ENCODE results near the gene MAVS. TPM values are rescaled to one million over a fixed set of nuclear protein-coding genes. Genes with fewer than 3 reads are reported as not detected.

Gene MAVS
- total and polyA plus RNA-seq, 11 donors: 32.5 to 74.0 (median 43.3) TPM

DNA sequence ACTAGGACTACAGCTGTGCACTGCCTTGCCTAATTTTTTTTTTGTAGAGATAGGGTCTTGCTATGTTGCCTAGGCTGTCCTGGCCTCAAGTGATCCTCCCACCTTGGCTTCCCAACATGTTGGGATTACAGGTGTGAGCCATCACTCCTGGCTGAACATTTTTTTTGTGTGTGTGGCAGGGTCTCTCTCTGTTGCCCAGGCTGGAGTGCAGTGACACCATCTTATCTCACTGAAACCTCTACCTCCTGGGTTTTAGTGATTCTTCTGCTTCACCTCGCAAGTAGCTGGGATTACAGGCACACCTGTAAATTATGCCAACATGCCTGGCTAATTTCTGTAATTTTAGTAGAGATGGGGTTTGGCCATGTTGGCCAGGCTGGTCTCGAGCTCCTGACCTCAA is 67.8 kb downstream of the MAVS start:
- no peak for ATAC-seq
- TF ChIP-seq, protein P1, sequence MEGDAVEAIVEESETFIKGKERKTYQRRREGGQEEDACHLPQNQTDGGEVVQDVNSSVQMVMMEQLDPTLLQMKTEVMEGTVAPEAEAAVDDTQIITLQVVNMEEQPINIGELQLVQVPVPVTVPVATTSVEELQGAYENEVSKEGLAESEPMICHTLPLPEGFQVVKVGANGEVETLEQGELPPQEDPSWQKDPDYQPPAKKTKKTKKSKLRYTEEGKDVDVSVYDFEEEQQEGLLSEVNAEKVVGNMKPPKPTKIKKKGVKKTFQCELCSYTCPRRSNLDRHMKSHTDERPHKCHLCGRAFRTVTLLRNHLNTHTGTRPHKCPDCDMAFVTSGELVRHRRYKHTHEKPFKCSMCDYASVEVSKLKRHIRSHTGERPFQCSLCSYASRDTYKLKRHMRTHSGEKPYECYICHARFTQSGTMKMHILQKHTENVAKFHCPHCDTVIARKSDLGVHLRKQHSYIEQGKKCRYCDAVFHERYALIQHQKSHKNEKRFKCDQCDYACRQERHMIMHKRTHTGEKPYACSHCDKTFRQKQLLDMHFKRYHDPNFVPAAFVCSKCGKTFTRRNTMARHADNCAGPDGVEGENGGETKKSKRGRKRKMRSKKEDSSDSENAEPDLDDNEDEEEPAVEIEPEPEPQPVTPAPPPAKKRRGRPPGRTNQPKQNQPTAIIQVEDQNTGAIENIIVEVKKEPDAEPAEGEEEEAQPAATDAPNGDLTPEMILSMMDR (IDR thresholded peaks at IDR 0.05): no peak
- TF ChIP-seq POLR2A (IDR thresholded peaks at IDR 0.05): no peak
- Histone ChIP-seq H3K4me3 (no peak overlapping the region), H3K36me3 (peaks cover 0 to 100% (median 84%) of the 10 kb centered on the region in 9 donors), H3K27me3 (no peaks in the 10 kb centered on the region), H3K27ac (no peak overlapping the region), H3K4me1 (peaks cover 0 to 31% (median 16%) of the 10 kb centered on the region in 12 donors), H3K9me3 (no peaks in the 10 kb centered on the region)
- DNase-seq: no peak
- WGBS, 4 donors: 88 to 99% (median 95%) methylated on average over 2 of the region's 2 CpGs
- intact Hi-C loops (cut with DNase I): no loop called here

DNA sequence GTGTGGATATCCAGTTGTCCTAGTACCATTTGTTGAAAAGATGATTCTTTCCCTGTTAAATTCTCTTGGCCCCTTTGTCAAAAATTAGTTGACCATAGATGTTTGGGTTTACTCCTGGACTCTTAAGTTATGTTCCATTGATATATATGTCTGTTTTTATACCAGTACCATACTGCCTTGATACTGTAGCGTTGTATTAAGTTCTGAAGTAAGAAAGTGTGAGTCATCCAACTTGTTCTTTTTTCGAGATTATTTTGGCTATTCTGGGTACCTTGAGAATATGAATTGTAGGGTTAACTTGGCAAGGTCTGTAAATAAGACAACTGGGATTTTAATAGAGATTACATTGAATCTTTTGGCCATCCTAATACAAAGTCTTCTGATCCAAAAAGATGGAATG is 69.1 kb downstream of the MAVS start:
- H3K4me1 ChIP-seq: peaks cover 0 to 31% (median 15%) of the 10 kb centered on the region in 12 donors
- ATAC-seq (no peak), DNase-seq (no peak)
- peaks cover 0 to 100% (median 84%) of the 10 kb centered on the region in 9 donors for H3K36me3 ChIP-seq
- intact Hi-C loops (cut with DNase I): no loop called here
- TF ChIP-seq POLR2A (IDR thresholded peaks at IDR 0.05): no peak
- TF ChIP-seq, protein P1 (IDR thresholded peaks at IDR 0.05): no peak
- no peak overlapping the region for H3K4me3 ChIP-seq
- 66 to 82% (median 72%) methylated on average over 2 of the region's 2 CpGs for WGBS, 4 donors
- no peaks in the 10 kb centered on the region for H3K9me3 ChIP-seq
- no peak overlapping the region for H3K27ac ChIP-seq
- H3K27me3 ChIP-seq: no peaks in the 10 kb centered on the region

DNA sequence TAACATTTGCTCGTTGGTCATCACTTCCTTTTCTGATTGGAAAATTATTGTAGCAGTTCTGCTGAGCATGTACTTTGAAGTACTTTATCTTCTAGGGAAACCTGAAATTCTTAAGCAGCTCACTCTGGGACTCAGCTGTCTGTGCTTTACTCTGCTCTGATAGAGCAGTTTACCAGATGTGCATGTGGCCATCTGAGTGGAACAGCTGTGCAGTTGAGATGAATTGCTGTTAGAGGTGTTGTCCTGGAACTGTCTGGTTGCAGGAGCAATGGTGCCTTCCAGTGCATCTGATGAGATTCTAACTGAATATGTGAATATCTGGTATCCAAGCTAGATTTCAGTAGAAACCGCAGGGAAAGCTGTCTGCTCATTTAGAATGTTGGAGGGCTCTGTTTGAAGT is 69.7 kb downstream of the MAVS start:
- Histone ChIP-seq H3K9me3 (no peaks in the 10 kb centered on the region), H3K4me1 (peaks cover 0 to 31% (median 15%) of the 10 kb centered on the region in 12 donors), H3K4me3 (no peak overlapping the region), H3K36me3 (peaks cover 0 to 100% (median 84%) of the 10 kb centered on the region in 9 donors), H3K27me3 (no peaks in the 10 kb centered on the region), H3K27ac (no peak overlapping the region)
- 51 to 59% (median 57%) methylated on average over 2 of the region's 2 CpGs for WGBS, 4 donors
- TF ChIP-seq POLR2A (IDR thresholded peaks at IDR 0.05): no peak
- TF ChIP-seq, protein P1 (IDR thresholded peaks at IDR 0.05): no peak
- intact Hi-C loops (cut with DNase I): no loop called here
- DNase-seq (no peak), ATAC-seq (no peak)

DNA sequence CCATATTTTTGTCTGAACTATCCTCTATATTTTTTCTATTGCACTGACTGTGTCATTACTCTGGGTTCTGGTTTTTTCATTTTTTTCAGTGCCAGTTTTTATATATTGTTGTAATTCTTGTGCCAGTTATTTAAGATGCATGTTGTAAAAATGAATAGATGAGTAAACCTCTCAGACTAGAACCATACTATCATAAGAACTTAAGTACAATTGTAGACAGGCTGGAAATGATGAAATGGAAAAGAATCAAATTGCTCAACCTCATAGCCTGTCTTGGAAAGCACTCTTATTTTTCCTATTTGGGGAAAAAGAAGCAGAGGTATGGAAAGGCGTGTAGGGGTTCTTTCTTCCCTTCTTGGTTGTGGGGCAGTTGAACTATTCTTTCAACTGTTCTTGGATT is 72.7 kb downstream of the MAVS start:
- no peak for ATAC-seq
- TF ChIP-seq POLR2A (IDR thresholded peaks at IDR 0.05): no peak
- TF ChIP-seq, protein P1 (IDR thresholded peaks at IDR 0.05): no peak
- intact Hi-C loops (cut with DNase I): no loop called here

More for the DNA sequence above, 72.7 kb downstream of the MAVS start:
- no peaks in the 10 kb centered on the region for H3K27me3 ChIP-seq
- H3K36me3 ChIP-seq: peaks cover 0 to 100% (median 84%) of the 10 kb centered on the region in 9 donors
- H3K4me1 ChIP-seq: peaks cover 0 to 48% (median 18%) of the 10 kb centered on the region in 12 donors
- H3K4me3 ChIP-seq: no peak overlapping the region
- WGBS, 4 donors: 92 to 95% (median 93%) methylated on average over 1 of the region's 1 CpG
- no peaks in the 10 kb centered on the region for H3K9me3 ChIP-seq
- no peak overlapping the region for H3K27ac ChIP-seq
- DNase-seq: no peak

Data from heart left ventricle (tissue), 16 donors.